Ovary (tissue), 9 donors: Measurements from ENCODE around the gene CDKL4. TPM values are rescaled to one million over a fixed set of nuclear protein-coding genes. Genes with fewer than 3 reads are reported as not detected.
"Not testable (repeated sequence)": the region's sequence is repeated elsewhere in the genome, so short reads cannot be mapped to it uniquely, and the experiment has no call there.

Source experiments
- DNase-seq, 5 donors: peaks; one replicate each; pipeline ENCODE4 v3.0.0-alpha.2; 2019 to 2020
- H3K27ac ChIP-seq, 2 donors: fragments of 200-600 bp; one replicate each; pipeline versions ENCODE4 v1.5.1 to v1.8.0; 2019 to 2022
- H3K27me3 ChIP-seq: fragments of 200-600 bp; one replicate; pipeline ENCODE4 v1.8.0; 2022
- H3K36me3 ChIP-seq: fragments of 200-600 bp; sonication (generic); one replicate; pipeline ENCODE4 v1.5.1; 2019
- H3K4me1 ChIP-seq: one replicate; pipeline ENCODE4 v1.8.1; 2013; ENCODE audit warnings: mild to moderate bottlenecking, moderate library complexity; ENCODE audit not compliant: insufficient read depth
- H3K4me3 ChIP-seq: fragments of 200-600 bp; sonication (generic); one replicate; pipeline ENCODE4 v1.5.1; 2017
- H3K9me3 ChIP-seq, 2 donors: fragments of 200-600 bp in 1 of 2; sonication (generic) in 1 of 2; one replicate each; pipeline versions ENCODE4 v1.5.1 to v1.8.1; 2013 to 2019; ENCODE audit warnings: mild to moderate bottlenecking in 1 of 2, moderate library complexity in 1 of 2
- CTCF ChIP-seq, 3 donors: fragments of 450-650 bp in 2 of 3; fragments of 200-600 bp in 1 of 3; IDR thresholded peaks; one replicate each; pipeline versions ENCODE4 v1.5.1 to v1.8.0; 2016 to 2022; ENCODE audit warnings: antibody characterized with exemption in 3 of 3, mild to moderate bottlenecking in 1 of 3
- EP300 ChIP-seq: sonication (generic); formaldehyde crosslinking; IDR thresholded peaks from one replicate; pipeline ENCODE4 v1.6.1; 2017; ENCODE audit warnings: antibody characterized with exemption
- POLR2A ChIP-seq: fragments of 450-650 bp; IDR thresholded peaks from one replicate; pipeline ENCODE4 v1.6.1; 2017; ENCODE audit warnings: antibody characterized with exemption, mild to moderate bottlenecking, moderate library complexity
- WGBS, 3 donors: extraction: QIAGEN DNeasy Blood & Tissue Kit in 1 of 3; methylation state at CpG; one replicate each; pipeline versions ENCODE4 v1.1.5 to v1.1.7; 2013 to 2017; 5-methylcytosine and 5-hydroxymethylcytosine counted together
- intact Hi-C, 4 donors: fragments of 100-400 bp; cut with DNase I; formaldehyde crosslinking; loops; one replicate each; pipeline versions ENCODE4 v1.11.0 to v1.15.1; 2022 to 2023
- polyA plus RNA-seq, 2 donors: library from polyadenylated mRNA; stranded (reverse); fragments of 200-250 nt in 1 of 2; fragments of 350-450 nt in 1 of 2; fragmentation: Illumina TruSeq in 1 of 2; extraction: RNeasy Lipid Tissue Mini Kit (QIAGEN cat#74804) in 1 of 2; gene quantifications; one replicate each; pipeline ENCODE4 v1.2.3, GENCODE V29; 2013 to 2014
- total RNA-seq, 7 donors: library from RNA; depleted of rRNA in 2 of 7; stranded (reverse); fragments of >200 nt in 2 of 7; fragmentation: NEBNext Ultra II Directional in 3 of 7; extraction: Animal tissue kit (Norgen Biotek cat#: 25700) in 3 of 7; gene quantifications; one replicate each; pipeline versions ENCODE4 v1.1.0 to v1.2.4, GENCODE V29; 2016 to 2023
- donor health status: DM: no; HTN: no; CAD: no; lungs with moderate emphysema.
- donor health status: DM: no; HTN: no; CAD: no.
- donor health status: Bipolar disorder and iron deficiency.
- donor health status: DM: yes; HTN: yes; CAD: no.
- donor health status: DM: no; HTN: no; CAD: no.
- donor health status: DM: yes; HTN: yes; CAD: no.

Gene CDKL4
- total and polyA plus RNA-seq, 9 donors, result 0.12 to 2.7 (median 1.1) TPM; not detected in 1

- Histone ChIP-seq H3K9me3 (no peaks in the 10 kb centered on the region), H3K27ac (no peak overlapping the region), H3K4me1 (no peaks in the 10 kb centered on the region), H3K27me3 (no peaks in the 10 kb centered on the region), H3K4me3 (no peak overlapping the region), H3K36me3 (no peaks in the 10 kb centered on the region)
- intact Hi-C loops, result no loop called here
- 68 to 90% (median 69%) methylated on average over 4 of the region's 4 CpGs for WGBS, 3 donors
- TF ChIP-seq POLR2A (no peak), CTCF (IDR thresholded peaks at IDR 0.05) (no peak), EP300 (no peak)
- no peak for DNase-seq
These were observed 66.8 kb downstream of the CDKL4 start for GRCh38 chr2:39176997-39177396.

- no peaks in the 10 kb centered on the region for H3K9me3 ChIP-seq
- no peak for DNase-seq
- TF ChIP-seq CTCF (IDR thresholded peaks at IDR 0.05) (no peak), POLR2A (no peak), EP300 (no peak)
- H3K27me3 ChIP-seq, result no peaks in the 10 kb centered on the region
- no peaks in the 10 kb centered on the region for H3K36me3 ChIP-seq
- intact Hi-C loops, result no loop called here
- no peak overlapping the region for H3K27ac ChIP-seq
- 67 to 75% (median 74%) methylated on average over 5 of the region's 5 CpGs for WGBS, 3 donors
- H3K4me1 ChIP-seq, result no peaks in the 10 kb centered on the region
- H3K4me3 ChIP-seq, result no peak overlapping the region
These were observed 68.6 kb downstream of the CDKL4 start for GRCh38 chr2:39175026-39175812.

- Histone ChIP-seq H3K27ac (no peak overlapping the region), H3K36me3 (no peaks in the 10 kb centered on the region), H3K4me1 (no peaks in the 10 kb centered on the region), H3K27me3 (no peaks in the 10 kb centered on the region), H3K9me3 (no peaks in the 10 kb centered on the region), H3K4me3 (no peak overlapping the region)
- TF ChIP-seq EP300 (no peak), POLR2A (no peak), CTCF (IDR thresholded peaks at IDR 0.05) (no peak)
- intact Hi-C loops, result no loop called here
- DNase-seq, result no peak
- 96 to 97% (median 96%) methylated on average over 8 of the region's 8 CpGs for WGBS, 3 donors
These were observed 69.7 kb downstream of the CDKL4 start for GRCh38 chr2:39174022-39174421.

GRCh38 chr2:39172047-39172706 is 71.6 kb downstream of the CDKL4 start:
- 89 to 97% (median 95%) methylated on average over 10 of the region's 10 CpGs for WGBS, 3 donors
- H3K4me1 ChIP-seq, H3K4me3 ChIP-seq, H3K36me3 ChIP-seq, intact Hi-C loops, H3K9me3 ChIP-seq, DNase-seq, H3K27ac ChIP-seq, H3K27me3 ChIP-seq: not testable (repeated sequence)

GRCh38 chr2:39171621-39172020 is 72.1 kb downstream of the CDKL4 start:
- H3K27ac ChIP-seq, result no peak overlapping the region
- H3K9me3 ChIP-seq, result no peaks in the 10 kb centered on the region
- H3K27me3 ChIP-seq, result no peaks in the 10 kb centered on the region
- intact Hi-C loops, result no loop called here
- WGBS, 3 donors, result 93 to 94% (median 93%) methylated on average over 7 of the region's 7 CpGs
- DNase-seq, result no peak
- no peak overlapping the region for H3K4me3 ChIP-seq
- no peaks in the 10 kb centered on the region for H3K36me3 ChIP-seq
- H3K4me1 ChIP-seq, result no peaks in the 10 kb centered on the region
- no peak for TF ChIP-seq CTCF (IDR thresholded peaks at IDR 0.05)
- TF ChIP-seq EP300, result no peak
- no peak for TF ChIP-seq POLR2A
